ENCODE measurements around the gene GHDC.
"Not testable (repeated sequence)": the region's sequence is repeated elsewhere in the genome, so short reads cannot be mapped to it uniquely, and the experiment has no call there.

Gene GHDC

GRCh38 chr17:42239576-42239975 lies 45.3 kb upstream of the GHDC start:
- H3K4ac ChIP-seq (ENCODE audit: low read depth, low read length); H3K4me2 ChIP-seq (ENCODE audit: low read length); H3K23ac ChIP-seq (ENCODE audit: low read length); H4K5ac ChIP-seq (ENCODE audit: low read length); H2BK15ac ChIP-seq (replicated peaks; ENCODE audit: low read depth); H2BK120ac ChIP-seq (ENCODE audit: low read depth, low read length); DNase-seq; H3K4me1 ChIP-seq (ENCODE audit: control insufficient read depth, low read depth, low read length); H3K4me3 ChIP-seq (ENCODE audit: low read length); H2AK5ac ChIP-seq (ENCODE audit: low read length); H3K9ac ChIP-seq (ENCODE audit: low read length); H2BK5ac ChIP-seq (ENCODE audit: low read length); H4K8ac ChIP-seq (ENCODE audit: low read depth, low read length); H3K18ac ChIP-seq (ENCODE audit: low read length); H3K79me1 ChIP-seq (ENCODE audit: low read length); H3K36me3 ChIP-seq (ENCODE audit: control insufficient read depth, insufficient read depth, low read length); H3K27me3 ChIP-seq (ENCODE audit: insufficient read depth, low read length, poor library complexity); H3K56ac ChIP-seq (ENCODE audit: low read length); H3K27ac ChIP-seq (ENCODE audit: low read depth, low read length); H3K79me2 ChIP-seq (ENCODE audit: control insufficient read depth, insufficient read depth, low read length): not testable (repeated sequence)
- no CpG with 5 or more reads among the region's 7 CpGs for WGBS (ENCODE audit: extremely low coverage, insufficient coverage, low lambda C conversion rate)

- no peak for DNase-seq
- Histone ChIP-seq H2BK5ac (ENCODE audit: low read length) (no peak overlapping the region), H2AK5ac (ENCODE audit: low read length) (no peak overlapping the region), H3K27me3 (ENCODE audit: insufficient read depth, low read length, poor library complexity) (no peaks in the 10 kb centered on the region), H3K4me3 (ENCODE audit: low read length) (no peak overlapping the region), H3K18ac (ENCODE audit: low read length) (no peak overlapping the region), H3K36me3 (ENCODE audit: control insufficient read depth, insufficient read depth, low read length) (no peaks in the 10 kb centered on the region), H3K56ac (ENCODE audit: low read length) (no peak overlapping the region), H2BK120ac (ENCODE audit: low read depth, low read length) (no peak overlapping the region), H3K4me2 (ENCODE audit: low read length) (no peak overlapping the region), H3K4me1 (ENCODE audit: control insufficient read depth, low read depth, low read length) (no peaks in the 10 kb centered on the region), H4K5ac (ENCODE audit: low read length) (no peak overlapping the region), H3K79me2 (ENCODE audit: control insufficient read depth, insufficient read depth, low read length) (no peaks in the 10 kb centered on the region), H3K27ac (ENCODE audit: low read depth, low read length) (no peak overlapping the region), H2BK15ac (replicated peaks; ENCODE audit: low read depth) (no peak overlapping the region), H3K9ac (ENCODE audit: low read length) (no peak overlapping the region), H3K4ac (ENCODE audit: low read depth, low read length) (no peak overlapping the region), H3K79me1 (ENCODE audit: low read length) (no peaks in the 10 kb centered on the region), H4K8ac (ENCODE audit: low read depth, low read length) (peak overlapping the region; percentile 65), H3K23ac (ENCODE audit: low read length) (no peak overlapping the region)
- WGBS (ENCODE audit: extremely low coverage, insufficient coverage, low lambda C conversion rate): no CpG with 5 or more reads among the region's 7 CpGs
Measured at GRCh38 chr17:42236760-42237159, 42.5 kb upstream of the GHDC start.

GRCh38 chr17:42233994-42234393 lies 39.7 kb upstream of the GHDC start:
- H3K18ac ChIP-seq (ENCODE audit: low read length): no peak overlapping the region
- no peak overlapping the region for H4K8ac ChIP-seq (ENCODE audit: low read depth, low read length)
- H3K27ac ChIP-seq (ENCODE audit: low read depth, low read length): no peak overlapping the region
- no peak overlapping the region for H2BK120ac ChIP-seq (ENCODE audit: low read depth, low read length)
- H4K5ac ChIP-seq (ENCODE audit: low read length): no peak overlapping the region
- no peak overlapping the region for H3K23ac ChIP-seq (ENCODE audit: low read length)
- H2BK5ac ChIP-seq (ENCODE audit: low read length): no peak overlapping the region
- no peak overlapping the region for H2AK5ac ChIP-seq (ENCODE audit: low read length)
- no peaks in the 10 kb centered on the region for H3K36me3 ChIP-seq (ENCODE audit: control insufficient read depth, insufficient read depth, low read length)
- H3K56ac ChIP-seq (ENCODE audit: low read length): no peak overlapping the region
- H3K4ac ChIP-seq (ENCODE audit: low read depth, low read length): no peak overlapping the region
- DNase-seq: no peak
- H3K79me2 ChIP-seq (ENCODE audit: control insufficient read depth, insufficient read depth, low read length): no peaks in the 10 kb centered on the region
- H3K4me3 ChIP-seq (ENCODE audit: low read length): no peak overlapping the region
- H3K27me3 ChIP-seq (ENCODE audit: insufficient read depth, low read length, poor library complexity): no peaks in the 10 kb centered on the region
- H3K79me1 ChIP-seq (ENCODE audit: low read length): peaks cover 2% of the 10 kb centered on the region
- H2BK15ac ChIP-seq (replicated peaks; ENCODE audit: low read depth): no peak overlapping the region
- no peak overlapping the region for H3K4me2 ChIP-seq (ENCODE audit: low read length)
- H3K4me1 ChIP-seq (ENCODE audit: control insufficient read depth, low read depth, low read length): no peaks in the 10 kb centered on the region
- no CpG with 5 or more reads among the region's 2 CpGs for WGBS (ENCODE audit: extremely low coverage, insufficient coverage, low lambda C conversion rate)
- no peak overlapping the region for H3K9ac ChIP-seq (ENCODE audit: low read length)

- DNase-seq: no peak
- no peak overlapping the region for H3K27ac ChIP-seq (ENCODE audit: low read depth, low read length)
- no peak overlapping the region for H4K8ac ChIP-seq (ENCODE audit: low read depth, low read length)
- no peak overlapping the region for H3K23ac ChIP-seq (ENCODE audit: low read length)
- H2BK120ac ChIP-seq (ENCODE audit: low read depth, low read length): no peak overlapping the region
- no peak overlapping the region for H2AK5ac ChIP-seq (ENCODE audit: low read length)
- no peaks in the 10 kb centered on the region for H3K27me3 ChIP-seq (ENCODE audit: insufficient read depth, low read length, poor library complexity)
- no peak overlapping the region for H3K56ac ChIP-seq (ENCODE audit: low read length)
- no peak overlapping the region for H3K4me2 ChIP-seq (ENCODE audit: low read length)
- no peaks in the 10 kb centered on the region for H3K36me3 ChIP-seq (ENCODE audit: control insufficient read depth, insufficient read depth, low read length)
- H2BK5ac ChIP-seq (ENCODE audit: low read length): no peak overlapping the region
- no peak overlapping the region for H3K18ac ChIP-seq (ENCODE audit: low read length)
- no peak overlapping the region for H4K5ac ChIP-seq (ENCODE audit: low read length)
- no peaks in the 10 kb centered on the region for H3K79me2 ChIP-seq (ENCODE audit: control insufficient read depth, insufficient read depth, low read length)
- no peaks in the 10 kb centered on the region for H3K4me1 ChIP-seq (ENCODE audit: control insufficient read depth, low read depth, low read length)
- H3K9ac ChIP-seq (ENCODE audit: low read length): no peak overlapping the region
- no peak overlapping the region for H3K4ac ChIP-seq (ENCODE audit: low read depth, low read length)
- H3K79me1 ChIP-seq (ENCODE audit: low read length): peaks cover 2% of the 10 kb centered on the region
- H3K4me3 ChIP-seq (ENCODE audit: low read length): no peak overlapping the region
- H2BK15ac ChIP-seq (replicated peaks; ENCODE audit: low read depth): no peak overlapping the region
- WGBS (ENCODE audit: extremely low coverage, insufficient coverage, low lambda C conversion rate): no CpG with 5 or more reads among the region's 5 CpGs
Measured at GRCh38 chr17:42233156-42233555, 38.9 kb upstream of the GHDC start.

GRCh38 chr17:42230225-42230624 lies 35.9 kb upstream of the GHDC start:
- H3K79me2 ChIP-seq (ENCODE audit: control insufficient read depth, insufficient read depth, low read length): no peaks in the 10 kb centered on the region
- H3K4ac ChIP-seq (ENCODE audit: low read depth, low read length): no peak overlapping the region
- no peak overlapping the region for H3K18ac ChIP-seq (ENCODE audit: low read length)
- no peak overlapping the region for H3K23ac ChIP-seq (ENCODE audit: low read length)
- DNase-seq: no peak
- no peak overlapping the region for H2BK5ac ChIP-seq (ENCODE audit: low read length)
- no peaks in the 10 kb centered on the region for H3K4me1 ChIP-seq (ENCODE audit: control insufficient read depth, low read depth, low read length)
- no peak overlapping the region for H2BK15ac ChIP-seq (replicated peaks; ENCODE audit: low read depth)
- no CpG with 5 or more reads among the region's 5 CpGs for WGBS (ENCODE audit: extremely low coverage, insufficient coverage, low lambda C conversion rate)
- H3K79me1 ChIP-seq (ENCODE audit: low read length): peaks cover 2% of the 10 kb centered on the region
- no peaks in the 10 kb centered on the region for H3K36me3 ChIP-seq (ENCODE audit: control insufficient read depth, insufficient read depth, low read length)
- no peak overlapping the region for H3K4me3 ChIP-seq (ENCODE audit: low read length)
- no peak overlapping the region for H3K56ac ChIP-seq (ENCODE audit: low read length)
- no peaks in the 10 kb centered on the region for H3K27me3 ChIP-seq (ENCODE audit: insufficient read depth, low read length, poor library complexity)
- H3K4me2 ChIP-seq (ENCODE audit: low read length): no peak overlapping the region
- no peak overlapping the region for H4K5ac ChIP-seq (ENCODE audit: low read length)
- H2AK5ac ChIP-seq (ENCODE audit: low read length): no peak overlapping the region
- H4K8ac ChIP-seq (ENCODE audit: low read depth, low read length): no peak overlapping the region
- no peak overlapping the region for H3K27ac ChIP-seq (ENCODE audit: low read depth, low read length)
- no peak overlapping the region for H2BK120ac ChIP-seq (ENCODE audit: low read depth, low read length)
- H3K9ac ChIP-seq (ENCODE audit: low read length): no peak overlapping the region

- no peak overlapping the region for H3K23ac ChIP-seq (ENCODE audit: low read length)
- no peak for DNase-seq
- H3K18ac ChIP-seq (ENCODE audit: low read length): no peak overlapping the region
- H3K9ac ChIP-seq (ENCODE audit: low read length): no peak overlapping the region
- no peak overlapping the region for H3K4ac ChIP-seq (ENCODE audit: low read depth, low read length)
- H3K4me2 ChIP-seq (ENCODE audit: low read length): no peak overlapping the region
- H3K79me2 ChIP-seq (ENCODE audit: control insufficient read depth, insufficient read depth, low read length): no peaks in the 10 kb centered on the region
- no peak overlapping the region for H3K56ac ChIP-seq (ENCODE audit: low read length)
- no peaks in the 10 kb centered on the region for H3K4me1 ChIP-seq (ENCODE audit: control insufficient read depth, low read depth, low read length)
- H3K36me3 ChIP-seq (ENCODE audit: control insufficient read depth, insufficient read depth, low read length): peaks cover under 1% of the 10 kb centered on the region
- no peak overlapping the region for H4K8ac ChIP-seq (ENCODE audit: low read depth, low read length)
- no peak overlapping the region for H2BK15ac ChIP-seq (replicated peaks; ENCODE audit: low read depth)
- H3K27me3 ChIP-seq (ENCODE audit: insufficient read depth, low read length, poor library complexity): no peaks in the 10 kb centered on the region
- no peak overlapping the region for H4K5ac ChIP-seq (ENCODE audit: low read length)
- no peak overlapping the region for H3K4me3 ChIP-seq (ENCODE audit: low read length)
- H3K79me1 ChIP-seq (ENCODE audit: low read length): peaks cover 2% of the 10 kb centered on the region
- H2BK120ac ChIP-seq (ENCODE audit: low read depth, low read length): no peak overlapping the region
- H3K27ac ChIP-seq (ENCODE audit: low read depth, low read length): no peak overlapping the region
- no CpG with 5 or more reads among the region's 11 CpGs for WGBS (ENCODE audit: extremely low coverage, insufficient coverage, low lambda C conversion rate)
- H2AK5ac ChIP-seq (ENCODE audit: low read length): no peak overlapping the region
- H2BK5ac ChIP-seq (ENCODE audit: low read length): no peak overlapping the region
Measured at GRCh38 chr17:42227849-42228700, 33.8 kb upstream of the GHDC start.

Data from mesendoderm (in vitro differentiated cells).